Forelimb muscle (tissue), 1 donor: ENCODE data around the gene ARL14. TPM values are rescaled to one million over a fixed set of nuclear protein-coding genes. Genes with fewer than 3 reads are reported as not detected.

Experiments
- DNase-seq: peaks from one replicate; pipeline ENCODE4 v3.0.0-alpha.2; 2013; ENCODE audit warnings: low read depth
- polyA plus RNA-seq: library from polyadenylated mRNA; unstranded; fragments of 120-200 nt; gene quantifications from one replicate; pipeline ENCODE4 v1.2.1, GENCODE V29; 2013; ENCODE audit not compliant: insufficient read length

The ARL14 gene
- polyA plus RNA-seq, result not detected

- no peak for DNase-seq
Observed at GRCh38 chr3:160676547-160677303, at the start of gene ARL14. Gene ARL14 (plus strand): TSS chr3:160677160. CDS start chr3:160677347, 187 bp downstream.

DNA sequence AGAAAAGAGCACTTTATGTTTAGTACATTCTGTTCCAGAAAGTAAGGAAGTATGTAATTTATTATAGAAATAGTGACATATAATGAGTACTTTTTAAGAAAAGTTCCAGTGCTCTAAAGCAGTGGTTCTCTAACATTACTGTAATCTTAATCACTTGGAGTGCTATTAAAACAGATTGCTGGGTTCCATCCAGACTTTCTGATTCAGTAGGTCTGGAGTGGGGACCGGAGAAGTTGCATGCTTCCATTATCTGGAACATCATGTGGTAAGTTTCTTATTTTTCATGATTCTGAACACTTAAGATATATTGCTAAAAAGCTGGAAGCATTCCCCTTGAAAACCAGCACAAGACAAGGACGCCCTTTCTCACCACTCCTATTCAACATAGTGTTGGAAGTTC, 47.5 kb upstream of the ARL14 start:
- DNase-seq, result no peak

DNA sequence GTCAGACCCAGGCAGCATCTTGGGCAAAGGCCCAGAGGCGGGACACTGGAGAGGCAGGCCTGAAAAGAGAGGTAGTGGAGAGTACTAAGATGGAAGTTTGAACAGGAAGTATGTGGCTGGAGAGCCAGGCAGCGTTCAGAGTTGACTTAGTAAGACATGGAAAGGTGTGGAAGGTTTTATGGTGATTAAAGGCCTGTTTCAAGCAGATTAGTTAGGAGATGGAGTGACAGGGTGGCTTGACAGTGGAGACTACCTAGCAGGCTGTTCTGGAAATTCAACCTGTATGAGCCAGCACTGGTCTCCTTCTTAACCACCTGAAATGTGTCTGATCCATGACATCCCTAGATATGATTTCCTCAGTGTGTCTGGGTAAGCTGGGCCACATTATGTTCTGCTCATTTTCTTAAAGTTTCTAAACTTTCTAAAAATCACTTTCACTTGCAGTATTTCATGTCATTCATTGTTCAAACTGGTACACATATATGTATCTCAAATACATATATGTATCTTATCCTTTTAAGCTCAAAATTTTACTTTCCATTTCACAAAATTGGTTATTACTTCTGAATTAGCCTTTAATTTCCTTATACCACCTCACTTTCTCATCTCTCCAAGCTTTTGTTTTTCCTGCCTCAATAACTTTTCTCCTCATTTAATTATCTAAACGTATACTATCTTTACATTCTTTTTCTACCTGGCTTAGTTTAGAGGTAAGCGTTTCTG, 43.4 kb upstream of the ARL14 start:
- DNase-seq, result no peak

DNA sequence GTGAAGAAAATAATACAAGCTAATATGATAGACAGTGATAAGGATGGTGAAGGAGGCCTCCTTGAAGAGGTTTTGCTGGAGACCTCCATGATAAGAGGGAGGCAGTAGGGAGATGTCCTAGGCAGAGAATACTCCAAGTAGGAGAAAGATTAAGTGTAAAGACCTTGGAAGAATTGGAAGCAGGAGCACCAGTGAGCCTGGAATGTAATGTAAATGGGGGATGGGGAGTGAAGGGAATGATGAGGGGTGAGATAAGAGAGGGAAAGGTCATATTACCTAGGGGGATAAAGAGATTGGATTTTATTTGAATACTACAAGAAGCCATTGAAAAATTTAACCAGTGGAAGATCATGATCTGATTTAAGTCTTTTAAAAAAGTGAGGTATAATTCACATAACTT, 41.7 kb upstream of the ARL14 start:
- no peak for DNase-seq

GRCh38 chr3:160637086-160637485, 39.9 kb upstream of the ARL14 start:
- no peak for DNase-seq

- DNase-seq, result no peak
Observed at GRCh38 chr3:160638184-160638583, 38.8 kb upstream of the ARL14 start.

- no peak for DNase-seq
Observed at GRCh38 chr3:160641665-160642309, 35.2 kb upstream of the ARL14 start.

DNA sequence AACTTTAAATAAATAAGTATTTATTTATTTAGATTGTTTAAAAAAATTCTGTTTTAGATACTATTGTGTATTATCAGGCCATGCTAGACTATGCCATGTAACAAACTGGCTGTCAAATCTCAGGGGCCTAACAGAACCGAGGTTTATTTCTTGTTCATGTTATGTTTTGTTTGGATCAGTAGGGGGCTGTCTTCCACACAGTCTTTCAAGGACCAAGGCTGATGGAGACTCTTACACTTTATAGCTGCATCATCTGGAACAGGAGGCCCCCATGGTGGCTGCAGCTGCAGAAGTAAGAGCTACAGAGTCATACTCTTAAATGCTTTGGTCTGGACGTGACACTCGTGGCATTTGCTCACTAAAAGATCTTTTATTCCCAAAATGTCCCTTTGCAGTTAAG, 33.0 kb upstream of the ARL14 start:
- DNase-seq, result no peak

DNA sequence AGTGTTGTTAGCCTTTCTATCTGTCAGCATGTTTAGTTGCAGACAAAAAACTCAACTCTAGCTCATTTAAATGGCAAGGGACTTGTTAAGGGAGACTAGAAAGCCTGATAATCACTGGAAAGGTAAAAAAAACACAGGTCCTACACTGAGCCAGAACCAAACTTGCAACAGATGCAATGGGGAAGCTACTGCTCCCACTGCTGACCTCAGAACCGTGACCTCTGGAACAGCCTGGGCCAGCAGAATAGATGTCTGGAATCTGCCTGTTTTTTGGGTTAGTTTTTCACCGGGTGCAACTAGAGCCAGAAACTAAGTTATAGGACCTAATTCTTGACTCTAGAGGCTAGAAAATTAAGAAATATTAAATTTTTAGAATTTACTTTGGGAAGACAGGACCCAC, 32.5 kb upstream of the ARL14 start:
- DNase-seq, result no peak

GRCh38 chr3:160648701-160649100, 28.3 kb upstream of the ARL14 start:
- no peak for DNase-seq

GRCh38 chr3:160649596-160649995, 27.4 kb upstream of the ARL14 start:
- no peak for DNase-seq

GRCh38 chr3:160653512-160653911, 23.4 kb upstream of the ARL14 start:
- DNase-seq, result no peak

- no peak for DNase-seq
Observed at GRCh38 chr3:160660902-160661301, 16.1 kb upstream of the ARL14 start.

- DNase-seq, result no peak
Observed at GRCh38 chr3:160661660-160662059, 15.3 kb upstream of the ARL14 start.

DNA sequence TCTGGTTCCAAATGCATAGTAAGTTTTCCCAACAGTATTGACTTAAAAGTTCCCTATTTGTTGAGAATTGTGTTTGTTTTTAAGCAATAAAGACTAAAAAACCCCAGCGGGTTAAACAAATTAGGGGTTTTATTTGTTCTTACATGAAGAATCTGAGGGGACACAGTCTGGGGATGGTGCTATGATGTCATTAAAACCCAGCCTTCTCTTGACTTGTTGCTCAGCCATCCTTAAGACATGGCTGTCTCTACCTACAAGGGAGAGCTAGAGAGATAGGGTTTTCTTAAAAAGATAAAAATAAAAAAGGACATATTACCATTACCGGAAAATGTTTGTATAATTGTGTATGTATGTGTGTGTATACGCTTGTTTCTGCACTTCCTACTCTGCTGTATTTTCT, 11.7 kb upstream of the ARL14 start:
- no peak for DNase-seq

- no peak for DNase-seq
Observed at GRCh38 chr3:160665784-160666526, 11.0 kb upstream of the ARL14 start.

GRCh38 chr3:160667452-160667851, 9.5 kb upstream of the ARL14 start:
- DNase-seq, result no peak

GRCh38 chr3:160668454-160668853, 8.5 kb upstream of the ARL14 start:
- no peak for DNase-seq

DNA sequence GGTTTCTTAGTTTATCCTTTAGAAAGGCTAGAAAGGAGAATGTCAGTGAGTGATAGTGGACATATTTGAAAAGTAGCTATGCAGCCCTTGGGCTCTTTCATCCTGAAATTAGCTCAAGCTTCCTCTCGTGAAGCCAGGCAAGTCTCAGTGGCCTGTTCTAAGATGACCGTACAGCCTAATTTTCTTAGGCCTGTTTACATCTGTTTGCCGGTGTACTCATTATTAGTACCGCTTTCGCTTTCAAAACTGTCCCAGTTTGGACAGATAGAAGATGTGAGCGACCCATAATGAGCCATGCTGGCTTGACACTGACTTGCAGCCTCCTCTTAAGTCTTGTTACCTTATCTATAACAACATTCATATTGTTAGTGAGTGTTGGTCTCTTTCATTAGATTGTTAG, 5.7 kb upstream of the ARL14 start:
- DNase-seq, result no peak

DNA sequence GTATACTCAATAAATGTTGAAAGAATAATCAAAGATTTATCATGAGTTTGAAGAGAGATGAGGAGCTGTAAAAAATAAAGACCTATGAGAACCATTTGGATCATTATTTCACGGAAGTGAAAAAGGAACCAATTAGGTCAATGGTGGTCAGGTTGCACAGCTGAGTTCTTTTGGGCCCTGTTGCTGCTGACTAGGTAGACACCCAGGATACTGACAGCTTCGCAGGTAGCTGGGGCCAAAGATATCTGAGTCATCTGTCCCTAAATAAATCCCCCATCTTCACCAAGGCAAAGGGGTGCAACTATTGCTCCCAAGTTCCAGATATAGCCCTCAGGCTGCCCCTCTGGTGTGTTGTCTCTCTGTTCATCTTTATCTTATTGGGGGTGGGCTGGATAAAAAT, 5.0 kb upstream of the ARL14 start:
- no peak for DNase-seq

DNA sequence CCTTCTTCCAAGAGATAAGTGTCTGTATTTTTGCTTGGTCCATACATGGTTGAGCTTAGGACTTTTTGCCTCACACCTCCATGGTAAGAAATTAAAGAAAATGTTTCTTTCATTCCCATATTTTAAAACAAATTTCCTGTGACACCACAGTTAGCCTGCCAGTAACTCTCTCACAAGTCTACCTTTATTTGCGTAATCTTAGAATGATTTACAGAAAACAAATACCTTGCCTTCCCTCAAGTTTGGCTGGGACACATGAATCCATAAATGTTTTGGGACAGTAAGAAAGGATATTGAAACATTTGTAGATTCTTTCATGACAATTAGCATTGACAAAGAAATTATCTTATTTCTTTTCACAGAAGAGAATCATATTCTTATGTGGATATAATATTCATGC, 3.8 kb upstream of the ARL14 start:
- DNase-seq, result no peak

- DNase-seq, result no peak
Observed at GRCh38 chr3:160675566-160676124, 1.3 kb upstream of the ARL14 start.
